SK-N-SH (cell line): Measurements from ENCODE around the gene SENP8.

ENCODE experiments used
- CHD2 ChIP-seq: fragments of 150-350 bp; IDR thresholded peaks from 2 replicates; pipeline ENCODE4 v1.6.1; 2018; ENCODE audit warnings: low read length; ENCODE audit not compliant: partially characterized antibody
- CTCF ChIP-seq: fragments of 200-600 bp; sonication (generic); IDR thresholded peaks from 2 replicates; pipeline ENCODE4 v1.6.1; 2017; ENCODE audit warnings: antibody characterized with exemption, mild to moderate bottlenecking, moderate library complexity
- FOXM1 ChIP-seq: IDR thresholded peaks from 2 replicates; pipeline ENCODE4 v1.4.0; 2012; ENCODE audit warnings: low read depth, mild to moderate bottlenecking
- POLR2AphosphoS5 ChIP-seq: IDR thresholded peaks from 2 replicates; pipeline ENCODE4 v1.6.1; 2012; ENCODE audit warnings: low read depth, low read length
- RAD21 ChIP-seq: IDR thresholded peaks from 2 replicates; pipeline ENCODE4 v1.6.1; 2012; ENCODE audit warnings: mild to moderate bottlenecking, low read length
- RCOR1 ChIP-seq: fragments of 150-350 bp; IDR thresholded peaks from 2 replicates; pipeline ENCODE4 v1.6.1; 2017; ENCODE audit warnings: antibody characterized with exemption, low read length
- REST ChIP-seq: IDR thresholded peaks from 2 replicates; pipeline ENCODE4 v1.6.1; 2012; ENCODE audit warnings: mild to moderate bottlenecking, low read depth, low read length, moderate library complexity
- RFX5 ChIP-seq: IDR thresholded peaks from 2 replicates; pipeline ENCODE4 v1.6.1; 2012; ENCODE audit warnings: mild to moderate bottlenecking, improper control_type of control experiment, low read length
- TAF1 ChIP-seq: IDR thresholded peaks from 2 replicates; pipeline ENCODE4 v1.6.1; 2012; ENCODE audit warnings: low read depth, mild to moderate bottlenecking, low read length, moderate library complexity, borderline replicate concordance
- TCF12 ChIP-seq: IDR thresholded peaks from 2 replicates; pipeline ENCODE4 v1.4.0; 2012
- TEAD4 ChIP-seq: IDR thresholded peaks from 2 replicates; pipeline ENCODE4 v1.4.0; 2012; ENCODE audit warnings: mild to moderate bottlenecking, borderline replicate concordance; ENCODE audit not compliant: insufficient read depth
- USF1 ChIP-seq: IDR thresholded peaks from 2 replicates; pipeline ENCODE4 v1.4.0; 2012; ENCODE audit warnings: low read depth, borderline replicate concordance
- USF2 ChIP-seq: fragments of 150-350 bp; IDR thresholded peaks from 2 replicates; pipeline ENCODE4 v1.6.1; 2017; ENCODE audit warnings: antibody characterized with exemption, low read length, low read depth, borderline replicate concordance

GRCh38 chr15:72174551-72175165, 56.5 kb downstream of the SENP8 start:
- TF ChIP-seq TCF12 (no peak), RCOR1 (no peak), CTCF (no peak), CHD2 (no peak), USF2 (no peak), RAD21 (no peak), RFX5 (no peak), USF1 (no peak), REST (no peak), FOXM1 (no peak), TAF1 (no peak), TEAD4 (no peak), POLR2AphosphoS5 (no peak)
